ENCODE measurements around the gene MICALL2. TPM values are rescaled to one million over a fixed set of nuclear protein-coding genes. Genes with fewer than 3 reads are reported as not detected.

The MICALL2 gene
- total RNA-seq, 8 experiments from 2014 or later, result 1.4 to 16.7 (median 6.5) TPM

GRCh38 chr7:1431226-1431625 lies 28.0 kb downstream of the MICALL2 start:
- peak in 5 of 8 experiments; percentile 3 to 27 (median 13) for ATAC-seq (replicated peaks in 6 of 8)
- 40% methylated on average over 1 of the region's 10 CpGs; no CpG with 5 or more reads in 9 of the 10 experiments for WGBS, 10 experiments
- no peak overlapping the region for H3K27ac ChIP-seq
- H3K4me3 ChIP-seq, result no peak overlapping the region
- peaks cover 0 to 3% of the 10 kb centered on the region in 2 donors for H3K4me1 ChIP-seq (replicated peaks in 1 of 2)
- in situ Hi-C loops (cut with MboI; ENCODE audit: low pct_unique_long_range_greater_than_20kb in 2 of 9, low sequenced_read_pairs in 9 of 9, unreplicated experiment in 9 of 9), result loop anchor here in 1 of 9 experiments (25.0 kb wide), 1 partner anchor 219 kb away; no protein-coding TSS in a partner anchor

DNA sequence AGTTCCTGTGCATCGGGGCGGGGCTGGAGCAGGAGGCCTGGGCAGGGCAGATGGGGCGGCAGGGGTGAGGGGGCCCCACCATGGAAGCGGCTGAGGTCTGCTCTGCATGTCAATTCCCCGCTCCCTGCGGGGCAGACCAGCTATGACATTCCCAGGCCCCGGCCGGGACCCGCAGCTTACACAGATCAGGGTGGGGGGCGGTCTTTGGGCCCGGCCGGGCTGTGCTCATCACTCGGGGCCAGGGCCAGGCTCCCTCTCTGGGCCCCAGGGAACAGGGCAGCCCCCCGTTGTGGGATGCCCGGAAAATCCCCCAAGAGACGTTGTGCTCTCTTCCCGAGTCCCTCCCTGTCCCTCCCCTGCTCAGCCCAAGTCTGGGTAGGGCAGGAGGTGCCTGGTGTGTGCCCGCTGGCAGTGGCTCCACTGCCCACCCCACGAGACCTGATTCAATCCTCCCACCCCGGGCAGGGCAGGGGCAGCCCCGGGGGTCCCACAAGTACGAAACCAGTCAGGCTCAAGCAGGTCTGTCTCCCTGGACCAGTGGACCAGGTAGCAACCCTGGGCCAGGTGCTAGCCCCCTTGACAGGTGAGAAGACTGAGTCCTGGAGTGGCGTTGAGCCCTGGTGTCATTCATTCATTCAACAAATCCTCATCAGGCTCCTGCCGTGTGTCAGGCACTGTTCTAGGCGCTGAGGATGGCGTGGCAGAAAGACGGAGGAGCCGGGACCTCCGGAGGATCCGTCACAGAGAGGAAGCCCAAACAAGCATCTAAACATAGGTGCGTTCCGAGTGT lies 29.0 kb downstream of the MICALL2 start:
- Histone ChIP-seq H3K4me3 (no peak overlapping the region), H3K27ac (no peak overlapping the region), H3K4me1 (replicated peaks in 1 of 2) (peaks cover 0 to 3% of the 10 kb centered on the region in 2 donors)
- ATAC-seq (replicated peaks in 6 of 8), result peak in 1 of 8 experiments; percentile 5
- WGBS, 10 experiments, result 64 to 83% methylated on average over 4 to 21 of the region's 32 CpGs; no CpG with 5 or more reads in 8 of the 10 experiments
- in situ Hi-C loops (cut with MboI; ENCODE audit: low pct_unique_long_range_greater_than_20kb in 2 of 9, low sequenced_read_pairs in 9 of 9, unreplicated experiment in 9 of 9), result loop anchor here in 1 of 9 experiments (25.0 kb wide), 1 partner anchor 218 kb away; no protein-coding TSS in a partner anchor

DNA sequence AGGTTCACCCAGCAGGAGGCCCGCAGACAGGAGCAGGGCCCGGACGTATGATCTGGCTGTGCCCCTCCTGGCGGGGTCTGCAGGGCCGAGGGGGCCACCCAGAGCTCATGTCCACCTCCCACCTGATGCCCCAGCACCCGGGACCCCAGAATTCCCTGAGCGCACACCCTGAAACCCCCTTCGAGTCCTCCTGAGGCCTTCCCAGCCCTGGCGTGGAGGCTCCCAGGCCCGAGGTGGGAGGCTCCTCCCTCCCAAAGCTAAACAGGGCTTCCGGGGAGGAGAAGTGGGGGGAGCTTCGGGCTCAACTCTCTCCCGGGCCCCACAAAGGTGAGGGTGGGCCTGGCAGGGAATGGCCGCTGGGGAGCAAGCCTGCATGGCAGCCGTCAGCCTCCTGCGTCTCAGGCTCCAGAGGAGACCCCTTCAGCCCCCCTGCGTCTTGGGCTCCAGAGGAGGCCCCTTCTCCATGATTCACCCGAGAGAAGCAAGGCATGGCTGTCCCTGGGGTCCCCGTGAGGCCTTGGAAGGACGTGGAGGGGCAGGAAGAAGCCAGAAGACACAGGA lies 30.2 kb downstream of the MICALL2 start:
- Histone ChIP-seq H3K4me1 (replicated peaks in 1 of 2) (peaks cover 0 to 3% of the 10 kb centered on the region in 2 donors), H3K27ac (no peak overlapping the region), H3K4me3 (no peak overlapping the region)
- ATAC-seq (replicated peaks in 6 of 8), result no peak
- in situ Hi-C loops (cut with MboI; ENCODE audit: low pct_unique_long_range_greater_than_20kb in 2 of 9, low sequenced_read_pairs in 9 of 9, unreplicated experiment in 9 of 9), result loop anchor here in 1 of 9 experiments (25.0 kb wide), 1 partner anchor 217 kb away; no protein-coding TSS in a partner anchor
- 20 to 100% (median 44%) methylated on average over 1 to 4 of the region's 20 CpGs; no CpG with 5 or more reads in 7 of the 10 experiments for WGBS, 10 experiments

DNA sequence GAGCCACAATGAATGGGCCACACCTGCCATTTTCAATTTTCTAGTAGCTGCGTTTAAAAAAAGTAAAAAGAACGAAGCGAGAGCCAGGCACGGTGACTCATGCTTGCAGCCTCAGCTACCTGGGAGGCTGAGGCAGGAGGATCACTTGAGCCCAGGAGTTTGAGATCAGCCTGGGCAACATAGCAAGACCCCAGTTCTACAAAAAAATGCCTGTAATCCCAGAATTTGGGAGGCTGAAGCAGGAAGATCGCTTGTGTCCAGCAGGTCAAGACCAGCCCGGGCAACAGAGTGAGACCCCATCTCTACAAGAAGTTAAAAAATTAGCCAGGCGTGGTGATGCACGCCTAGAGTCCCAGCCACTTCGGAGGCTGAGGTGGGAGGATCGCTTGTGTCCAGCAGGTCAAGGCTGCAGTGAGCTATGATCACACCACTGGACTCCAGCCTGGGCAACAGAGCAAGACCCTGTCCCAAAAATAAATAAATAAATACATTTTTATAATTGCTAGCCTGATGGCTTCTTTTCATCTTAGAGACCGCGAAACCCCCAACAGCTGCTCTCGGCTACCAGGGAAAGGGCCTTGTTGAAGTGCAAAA lies 32.1 kb downstream of the MICALL2 start:
- no peak overlapping the region for H3K4me3 ChIP-seq
- in situ Hi-C loops (cut with MboI; ENCODE audit: low pct_unique_long_range_greater_than_20kb in 2 of 9, low sequenced_read_pairs in 9 of 9, unreplicated experiment in 9 of 9), result loop anchor here in 1 of 9 experiments (25.0 kb wide), 1 partner anchor 215 kb away; no protein-coding TSS in a partner anchor
- H3K27ac ChIP-seq, result no peak overlapping the region
- ATAC-seq (replicated peaks in 6 of 8), result no peak
- WGBS, 10 experiments, result 20 to 86% (median 80%) methylated on average over 1 to 8 of the region's 13 CpGs; no CpG with 5 or more reads in 2 of the 10 experiments
- H3K4me1 ChIP-seq (replicated peaks in 1 of 2), result peaks cover 6 to 14% of the 10 kb centered on the region in 2 donors

DNA sequence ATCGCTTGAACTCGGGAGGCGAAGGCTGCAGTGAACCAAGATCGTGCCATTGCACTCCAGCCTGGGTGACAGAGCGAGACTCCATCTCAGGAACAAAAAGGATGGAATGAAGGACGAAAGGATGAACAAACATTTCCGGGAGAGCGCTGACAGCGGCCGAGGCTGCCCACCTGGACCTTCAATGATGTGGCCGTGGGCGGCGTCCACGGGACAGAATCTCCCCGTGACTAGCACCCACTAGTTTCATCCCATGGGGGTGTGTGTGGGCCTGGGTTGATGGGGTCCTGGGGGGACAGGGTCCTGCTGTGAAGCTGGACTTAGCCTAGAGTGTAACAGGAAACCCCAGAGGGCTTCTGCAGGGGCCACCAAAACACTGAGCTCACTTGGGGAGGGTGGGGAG lies 32.8 kb downstream of the MICALL2 start:
- H3K27ac ChIP-seq, result no peak overlapping the region

DNA sequence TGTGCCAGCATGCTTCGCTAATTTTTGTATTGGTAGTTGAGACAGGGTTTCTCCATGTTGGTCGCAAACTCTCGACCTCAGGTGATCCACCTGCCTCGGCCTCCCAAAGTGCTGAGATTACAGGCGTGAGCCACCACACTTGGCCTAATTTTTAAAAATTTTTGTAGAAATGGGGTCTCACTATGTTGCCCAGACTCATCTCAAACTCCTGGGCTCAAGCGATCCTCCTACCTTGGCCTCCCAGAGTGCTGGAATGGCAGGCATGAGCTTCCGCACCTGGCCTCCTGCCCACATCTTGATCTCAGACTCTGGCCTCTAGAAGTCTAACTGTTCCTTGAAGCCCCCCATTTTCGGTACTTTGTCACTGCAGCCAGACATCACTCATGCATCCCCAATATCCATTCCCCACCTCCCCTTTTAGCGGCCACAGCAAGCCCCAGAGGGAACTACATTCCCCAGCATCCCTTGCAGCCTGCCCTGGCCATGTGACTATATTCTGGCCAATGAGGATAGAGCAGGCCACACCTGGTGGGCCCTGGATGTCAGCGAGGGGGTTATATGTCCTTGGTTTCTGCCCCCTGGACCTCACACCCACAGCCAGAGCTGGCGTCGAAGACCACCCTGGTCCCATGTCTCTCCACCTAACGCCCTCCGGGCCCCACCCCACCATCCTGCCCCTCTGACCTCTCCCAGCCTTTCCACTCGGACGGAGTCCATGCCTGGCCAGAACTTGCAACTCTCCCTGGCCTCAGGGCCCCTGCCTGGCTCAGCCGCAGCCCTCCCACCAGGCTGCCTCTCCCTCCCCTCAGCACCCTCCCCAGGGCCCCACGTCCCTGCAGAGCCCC lies 33.8 kb downstream of the MICALL2 start:
- 60 to 100% (median 78%) methylated on average over 1 to 6 of the region's 18 CpGs; no CpG with 5 or more reads in 4 of the 10 experiments for WGBS, 10 experiments
- peaks cover 6 to 14% of the 10 kb centered on the region in 2 donors for H3K4me1 ChIP-seq (replicated peaks in 1 of 2)
- no peak overlapping the region for H3K4me3 ChIP-seq
- no peak overlapping the region for H3K27ac ChIP-seq
- in situ Hi-C loops (cut with MboI; ENCODE audit: low pct_unique_long_range_greater_than_20kb in 2 of 9, low sequenced_read_pairs in 9 of 9, unreplicated experiment in 9 of 9), result loop anchor here in 1 of 9 experiments (25.0 kb wide), 1 partner anchor 213 kb away; no protein-coding TSS in a partner anchor
- peak in 5 of 8 experiments; percentile 20 to 73 (median 31) for ATAC-seq (replicated peaks in 6 of 8)

More for the DNA sequence above, 32.8 kb downstream of the MICALL2 start:
- no peak overlapping the region for H3K4me3 ChIP-seq
- ATAC-seq (replicated peaks in 6 of 8), result no peak
- WGBS, 10 experiments, result 43 to 100% (median 80%) methylated on average over 1 to 14 of the region's 15 CpGs; no CpG with 5 or more reads in 4 of the 10 experiments
- peaks cover 6 to 14% of the 10 kb centered on the region in 2 donors for H3K4me1 ChIP-seq (replicated peaks in 1 of 2)
- in situ Hi-C loops (cut with MboI; ENCODE audit: low pct_unique_long_range_greater_than_20kb in 2 of 9, low sequenced_read_pairs in 9 of 9, unreplicated experiment in 9 of 9), result loop anchor here in 1 of 9 experiments (25.0 kb wide), 1 partner anchor 214 kb away; no protein-coding TSS in a partner anchor

GRCh38 chr7:1424041-1424440 lies 35.2 kb downstream of the MICALL2 start:
- ATAC-seq (replicated peaks in 6 of 8), result no peak
- in situ Hi-C loops (cut with MboI; ENCODE audit: low pct_unique_long_range_greater_than_20kb in 2 of 9, low sequenced_read_pairs in 9 of 9, unreplicated experiment in 9 of 9), result loop anchor here in 1 of 9 experiments (25.0 kb wide), 1 partner anchor 212 kb away; no protein-coding TSS in a partner anchor
- H3K4me1 ChIP-seq (replicated peaks in 1 of 2), result peaks cover 6 to 11% of the 10 kb centered on the region in 2 donors
- H3K27ac ChIP-seq, result no peak overlapping the region
- H3K4me3 ChIP-seq, result no peak overlapping the region
- 37 to 72% (median 57%) methylated on average over 1 to 7 of the region's 12 CpGs; no CpG with 5 or more reads in 6 of the 10 experiments for WGBS, 10 experiments

DNA sequence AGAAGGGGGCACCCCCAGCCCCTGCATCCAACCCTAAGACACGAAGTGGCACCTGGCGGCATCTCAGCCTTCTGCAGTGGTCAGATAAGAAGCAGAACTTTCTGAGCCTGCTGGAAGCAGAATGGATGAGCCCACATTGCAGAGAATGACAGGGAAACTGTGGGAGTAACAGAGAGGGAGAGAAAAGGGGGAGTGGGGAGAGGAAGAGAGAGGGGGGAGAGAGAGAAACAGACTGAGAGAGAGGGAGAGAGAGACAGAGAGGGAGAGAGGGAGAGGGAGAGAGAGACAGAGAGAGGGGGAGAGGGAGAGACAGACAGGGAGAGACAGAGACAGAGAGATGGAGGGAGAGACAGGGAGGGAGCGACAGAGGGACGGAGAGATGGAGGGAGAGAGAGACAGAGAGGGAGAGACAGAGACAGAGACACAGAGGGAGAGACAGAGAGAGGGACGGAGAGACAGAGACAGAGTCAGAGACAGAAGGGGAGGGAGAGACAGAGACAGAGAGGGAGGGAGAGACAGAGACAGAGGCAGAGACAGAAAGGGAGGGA lies 35.9 kb downstream of the MICALL2 start:
- Histone ChIP-seq H3K27ac (peak overlapping the region in 1 of 2 donors; percentile 51), H3K4me3 (no peak overlapping the region), H3K4me1 (replicated peaks in 1 of 2) (peaks cover 6 to 11% of the 10 kb centered on the region in 2 donors)
- WGBS, 10 experiments, result 24 to 81% (median 60%) methylated on average over 1 to 3 of the region's 5 CpGs; no CpG with 5 or more reads in 6 of the 10 experiments
- in situ Hi-C loops (cut with MboI; ENCODE audit: low pct_unique_long_range_greater_than_20kb in 2 of 9, low sequenced_read_pairs in 9 of 9, unreplicated experiment in 9 of 9), result loop anchor here in 1 of 9 experiments (25.0 kb wide), 1 partner anchor 211 kb away; no protein-coding TSS in a partner anchor
- ATAC-seq (replicated peaks in 6 of 8), result no peak

DNA sequence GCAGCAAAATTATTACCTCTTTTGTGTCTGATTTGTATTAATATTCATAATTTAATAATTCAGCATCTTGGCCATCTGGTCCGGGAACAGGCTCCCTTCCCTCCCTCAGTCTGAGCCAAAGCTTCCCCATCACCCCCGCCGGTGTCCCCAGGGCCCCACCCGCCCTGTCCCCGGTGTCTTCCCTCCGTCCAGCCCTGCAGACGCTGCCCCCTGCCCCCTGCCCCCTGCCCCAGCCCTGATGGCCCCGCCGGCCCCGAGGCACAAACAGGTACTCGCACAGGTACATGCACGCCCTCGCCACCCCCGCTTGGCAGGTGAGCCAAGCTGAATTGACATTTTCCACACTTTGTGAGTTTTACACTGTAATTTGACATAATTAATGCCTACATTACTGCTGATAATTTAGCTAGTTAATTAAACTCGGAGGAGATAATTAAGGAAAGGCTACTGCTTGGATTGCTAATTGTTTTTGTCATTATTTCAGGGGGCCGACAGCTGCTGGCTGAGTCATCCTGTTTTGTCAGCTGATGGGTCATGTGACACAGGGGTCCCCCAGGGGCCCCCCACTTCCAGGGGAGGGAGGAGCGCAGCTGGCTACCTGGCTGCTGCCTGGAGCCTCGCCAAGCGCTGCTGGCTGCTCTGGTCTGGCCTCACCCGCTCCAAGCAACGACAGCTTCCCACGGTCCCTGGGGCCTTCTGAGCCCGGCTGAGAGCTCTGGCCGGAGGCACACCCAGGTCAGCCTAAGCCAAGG lies 36.6 kb downstream of the MICALL2 start:
- H3K27ac ChIP-seq, result peak overlapping the region in 1 of 2 donors; percentile 51
- H3K4me3 ChIP-seq, result no peak overlapping the region
- ATAC-seq (replicated peaks in 6 of 8), result peak in 7 of 8 experiments; percentile 38 to 89 (median 83)
- peaks cover 6 to 11% of the 10 kb centered on the region in 2 donors for H3K4me1 ChIP-seq (replicated peaks in 1 of 2)
- in situ Hi-C loops (cut with MboI; ENCODE audit: low pct_unique_long_range_greater_than_20kb in 2 of 9, low sequenced_read_pairs in 9 of 9, unreplicated experiment in 9 of 9), result loop anchor here in 1 of 9 experiments (25.0 kb wide), 1 partner anchor 210 kb away; no protein-coding TSS in a partner anchor
- WGBS, 10 experiments, result 0 to 83% (median 31%) methylated on average over 1 to 9 of the region's 24 CpGs; no CpG with 5 or more reads in 4 of the 10 experiments

DNA sequence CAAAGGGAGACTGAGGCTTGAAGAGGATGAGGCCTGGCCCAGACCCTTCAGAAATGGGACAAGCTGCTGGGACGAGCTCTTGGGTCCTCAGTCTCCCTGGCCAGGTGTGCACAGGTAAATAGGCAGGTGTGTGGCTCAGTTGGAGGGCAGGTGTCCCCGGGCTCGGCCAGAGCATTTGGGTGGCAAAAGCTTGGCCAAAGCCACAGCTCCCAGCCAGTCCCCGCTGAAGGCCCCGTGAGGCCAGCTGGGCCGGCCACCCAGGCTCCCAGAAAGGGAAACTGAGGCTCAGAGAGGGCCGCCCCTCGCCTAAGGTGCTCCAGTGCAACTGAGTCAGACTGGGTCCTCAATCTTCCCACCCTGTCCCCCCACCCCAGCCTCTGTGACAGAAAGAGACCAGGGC lies 37.3 kb downstream of the MICALL2 start:
- in situ Hi-C loops (cut with MboI; ENCODE audit: low pct_unique_long_range_greater_than_20kb in 2 of 9, low sequenced_read_pairs in 9 of 9, unreplicated experiment in 9 of 9), result loop anchor here in 1 of 9 experiments (25.0 kb wide), 1 partner anchor 210 kb away; no protein-coding TSS in a partner anchor
- WGBS, 10 experiments, result 100% methylated on average over 3 of the region's 8 CpGs; no CpG with 5 or more reads in 9 of the 10 experiments
- no peak overlapping the region for H3K27ac ChIP-seq
- peaks cover 6 to 11% of the 10 kb centered on the region in 2 donors for H3K4me1 ChIP-seq (replicated peaks in 1 of 2)
- no peak for ATAC-seq (replicated peaks in 6 of 8)
- no peak overlapping the region for H3K4me3 ChIP-seq
